HCT116 (cell line): ENCODE measurements around the gene DCP1B.

Source experiments
- CEBPB ChIP-seq: IDR thresholded peaks from 2 replicates; pipeline ENCODE4 v1.6.1; 2012; ENCODE audit warnings: low read depth
- CTCF ChIP-seq, 3 experiments: fragments of 200-600 bp in 1 of 3; sonication (generic) in 1 of 3; IDR thresholded peaks in 2 of 3; conservative IDR thresholded peaks in 1 of 3; 2 replicates each; pipeline ENCODE4 v1.5.1; 2012 to 2017; ENCODE audit warnings: low read depth in 2 of 3, low read length in 2 of 3, antibody characterized with exemption in 1 of 3, borderline replicate concordance in 1 of 3, control low read depth in 1 of 3, mild to moderate bottlenecking in 1 of 3, mixed read lengths in 1 of 3, mixed run types in 1 of 3, moderate library complexity in 1 of 3; ENCODE audit not compliant: insufficient read depth in 1 of 3
- ELF1 ChIP-seq: IDR thresholded peaks from 2 replicates; pipeline ENCODE4 v1.6.1; 2012; ENCODE audit warnings: low read depth, borderline replicate concordance
- EZH2 ChIP-seq: fragments of 200-600 bp; sonication (generic); IDR thresholded peaks from 2 replicates; pipeline ENCODE4 v1.6.1; 2017; ENCODE audit warnings: antibody characterized with exemption, mixed run types
- FOSL1 ChIP-seq: IDR thresholded peaks from 2 replicates; pipeline ENCODE4 v1.6.1; 2012; ENCODE audit warnings: low read depth
- JUND ChIP-seq: IDR thresholded peaks from 2 replicates; pipeline ENCODE4 v1.6.1; 2012
- POLR2A ChIP-seq: IDR thresholded peaks from 2 replicates; pipeline ENCODE4 v1.7.0; 2011; ENCODE audit warnings: borderline replicate concordance; ENCODE audit not compliant: insufficient read depth, insufficient read length; ENCODE audit errors: extremely low read depth
- POLR2AphosphoS5 ChIP-seq: IDR thresholded peaks from 2 replicates; pipeline ENCODE4 v1.6.1; 2011; ENCODE audit warnings: mild to moderate bottlenecking, low read depth, low read length, moderate library complexity
- RAD21 ChIP-seq: IDR thresholded peaks from 2 replicates; pipeline ENCODE4 v1.6.1; 2012; ENCODE audit warnings: low read depth, mild to moderate bottlenecking
- SP1 ChIP-seq: IDR thresholded peaks from 2 replicates; pipeline ENCODE4 v1.6.1; 2012; ENCODE audit warnings: low read depth
- ZFX ChIP-seq: fragments of 450-650 bp; IDR thresholded peaks from 2 replicates; pipeline ENCODE4 v1.6.1; 2017
- ZNF274 ChIP-seq: fragments of 200-500 bp; sonication (Bioruptor generic); IDR thresholded peaks from 2 replicates; pipeline ENCODE4 v1.6.1; 2014; ENCODE audit warnings: mild to moderate bottlenecking, low read depth, low read length, inconsistent platforms
- TF ChIP-seq, protein P1 (sequence below): IDR thresholded peaks from 2 replicates; pipeline ENCODE4 v1.6.1; 2012

DNA sequence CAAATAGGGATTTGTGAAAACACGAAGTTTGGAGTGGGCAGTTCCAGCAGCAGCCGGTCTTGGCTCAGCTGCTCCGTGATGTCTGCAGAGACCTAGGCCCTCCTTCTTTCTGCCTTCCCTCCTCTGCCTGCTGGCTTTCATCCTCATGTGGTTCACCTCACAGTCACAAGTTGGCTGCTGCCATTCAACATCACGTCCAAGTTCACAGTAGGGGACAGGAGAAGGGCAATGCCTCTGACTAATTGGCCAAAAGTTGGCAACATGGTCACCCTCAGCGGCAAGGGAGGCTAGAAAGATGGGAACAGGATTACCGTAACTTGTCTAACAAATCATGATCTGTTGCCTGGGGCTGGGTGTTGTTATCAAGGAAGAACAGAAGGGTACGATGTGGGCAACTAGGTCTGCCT lies 78.0 kb downstream of the DCP1B start:
- TF ChIP-seq CTCF (IDR thresholded peaks at IDR 0.05 in 2 of 3, conservative IDR thresholded peaks at IDR 0.05 in 1 of 3; ENCODE audit: borderline replicate concordance in 1 of 3, insufficient read depth in 1 of 3, low read depth in 2 of 3, low read length in 2 of 3) (no peak), POLR2A (no peak), POLR2AphosphoS5 (no peak), RAD21 (no peak), JUND (no peak), FOSL1 (no peak), ZNF274 (no peak), ZFX (no peak), ELF1 (no peak), CEBPB (no peak), EZH2 (no peak), SP1 (no peak)
- TF ChIP-seq, protein P1, sequence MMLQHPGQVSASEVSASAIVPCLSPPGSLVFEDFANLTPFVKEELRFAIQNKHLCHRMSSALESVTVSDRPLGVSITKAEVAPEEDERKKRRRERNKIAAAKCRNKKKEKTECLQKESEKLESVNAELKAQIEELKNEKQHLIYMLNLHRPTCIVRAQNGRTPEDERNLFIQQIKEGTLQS, result no peak
